ENCODE data around the gene QKI.

QKI gene

GRCh38 chr6:163513003-163513402, 98.5 kb downstream of the QKI start:
- H3K27ac ChIP-seq = no peak overlapping the region
- peaks cover 9% of the 10 kb centered on the region for H3K9me3 ChIP-seq
- H4K20me1 ChIP-seq = peaks cover 34% of the 10 kb centered on the region; the same call in 1 of the 2 replicates
- H3K36me3 ChIP-seq = peaks cover 13% of the 10 kb centered on the region; the same call in 1 of the 2 replicates
- H3K4me3 ChIP-seq = no peak overlapping the region
- H3K4me1 ChIP-seq = no peaks in the 10 kb centered on the region
- no peak for TF ChIP-seq Cebpa-rat (IDR thresholded peaks at IDR 0.05)
- H3K9ac ChIP-seq = no peak overlapping the region
- no peak overlapping the region for H3K4me2 ChIP-seq
- no peaks in the 10 kb centered on the region for H3K27me3 ChIP-seq

DNA sequence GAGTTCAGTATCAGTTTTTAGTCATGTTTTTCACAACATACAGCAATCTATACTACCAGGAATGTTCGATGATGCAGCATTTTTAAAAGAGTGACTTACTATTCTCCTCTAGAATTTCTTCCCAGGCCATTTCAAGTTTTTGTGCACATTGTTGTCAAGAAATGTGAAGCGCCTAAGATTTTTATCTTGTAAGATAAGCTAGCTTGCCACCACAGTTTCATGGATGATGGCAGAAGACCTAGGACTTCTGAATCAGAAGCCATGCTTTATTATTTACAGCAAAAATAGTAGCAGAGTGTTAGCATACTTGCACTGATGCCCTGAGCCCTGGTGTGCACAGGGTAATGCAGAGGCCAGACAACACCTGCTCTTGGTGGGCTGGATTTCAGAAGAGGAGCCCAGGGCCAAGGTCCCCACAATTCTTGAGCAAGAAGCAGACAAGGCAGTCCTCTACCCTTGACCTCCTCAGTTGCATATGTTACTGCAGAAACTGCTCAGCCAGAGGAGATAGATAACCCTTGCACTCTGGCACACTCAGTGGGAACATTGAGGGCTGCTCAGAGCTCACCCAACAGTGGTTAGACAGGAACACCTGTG, 99.2 kb downstream of the QKI start:
- no peak overlapping the region for H3K27ac ChIP-seq
- no peaks in the 10 kb centered on the region for H3K27me3 ChIP-seq
- peaks cover 2% of the 10 kb centered on the region for H3K9me3 ChIP-seq
- H3K4me1 ChIP-seq = no peaks in the 10 kb centered on the region
- TF ChIP-seq Cebpa-rat (IDR thresholded peaks at IDR 0.05) = no peak
- H4K20me1 ChIP-seq = peaks cover 40% of the 10 kb centered on the region; the same call in 1 of the 2 replicates
- 0 out of 2 replicates have a peak, but pooled peaks cover 6% of the 10 kb centered on the region for H3K36me3 ChIP-seq
- no peak overlapping the region for H3K4me2 ChIP-seq
- no peak overlapping the region for H3K9ac ChIP-seq
- no peak overlapping the region for H3K4me3 ChIP-seq

- Histone ChIP-seq H3K9me3 (no peaks in the 10 kb centered on the region), H3K4me3 (no peak overlapping the region), H3K27me3 (no peaks in the 10 kb centered on the region), H3K9ac (no peak overlapping the region), H4K20me1 (peaks cover 62% of the 10 kb centered on the region; the same call in 1 of the 2 replicates), H3K4me2 (no peak overlapping the region), H3K36me3 (0 out of 2 replicates have a peak, but pooled peaks cover 6% of the 10 kb centered on the region), H3K27ac (no peak overlapping the region), H3K4me1 (no peaks in the 10 kb centered on the region; the same call in 1 of the 2 replicates)
- TF ChIP-seq Cebpa-rat (IDR thresholded peaks at IDR 0.05) = no peak
These were observed 102.4 kb downstream of the QKI start for GRCh38 chr6:163516908-163517307.

DNA sequence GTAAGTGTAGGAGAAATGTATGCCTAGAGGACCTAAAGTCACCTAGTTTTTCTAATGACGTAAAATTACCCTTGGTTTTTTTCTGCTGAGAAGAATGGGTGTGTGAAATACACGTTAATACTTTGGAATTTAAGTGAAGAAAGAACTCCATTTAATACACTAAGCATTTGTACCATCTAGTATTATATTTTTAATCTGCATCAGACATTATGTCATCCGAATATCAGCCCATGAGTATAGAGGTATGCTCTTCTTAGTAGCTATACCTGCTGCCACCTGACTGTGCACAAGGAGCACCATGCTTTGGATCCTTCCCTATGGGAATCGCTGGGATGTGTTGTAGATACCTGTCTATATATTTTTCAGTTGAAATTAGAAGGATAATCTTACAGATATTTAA, 106.4 kb downstream of the QKI start:
- no peak for TF ChIP-seq Cebpa-rat (IDR thresholded peaks at IDR 0.05)

DNA sequence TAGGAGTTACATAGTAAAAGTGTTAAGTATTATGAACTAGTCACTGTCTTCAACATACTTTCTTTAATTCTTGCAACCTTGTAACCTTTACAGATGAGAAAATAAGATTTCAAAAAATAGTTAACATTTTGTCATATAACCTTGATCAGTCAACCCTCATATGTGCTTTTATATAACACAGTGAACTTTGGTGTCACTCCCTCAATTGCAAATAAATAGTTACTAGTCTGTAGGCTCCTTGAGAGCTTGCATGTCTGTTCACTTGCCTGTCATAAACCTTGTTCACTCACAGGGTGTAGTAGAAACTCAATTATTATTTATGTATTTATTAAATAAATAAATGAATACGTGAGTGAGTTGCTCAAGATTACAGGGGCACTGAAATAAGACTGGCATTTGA, 107.5 kb downstream of the QKI start:
- H3K36me3 ChIP-seq = peaks cover 4% of the 10 kb centered on the region; the same call in 1 of the 2 replicates
- H3K4me2 ChIP-seq = no peak overlapping the region
- no peak overlapping the region for H3K4me3 ChIP-seq
- no peak overlapping the region for H3K9ac ChIP-seq
- no peaks in the 10 kb centered on the region for H3K27me3 ChIP-seq
- H4K20me1 ChIP-seq = peaks cover 91% of the 10 kb centered on the region
- peaks cover 9% of the 10 kb centered on the region for H3K4me1 ChIP-seq
- TF ChIP-seq Cebpa-rat (IDR thresholded peaks at IDR 0.05) = no peak
- H3K27ac ChIP-seq = no peak overlapping the region
- no peaks in the 10 kb centered on the region for H3K9me3 ChIP-seq

More for the DNA sequence above, 106.4 kb downstream of the QKI start:
- Histone ChIP-seq H3K4me2 (no peak overlapping the region), H3K27ac (no peak overlapping the region), H3K9me3 (no peaks in the 10 kb centered on the region), H3K27me3 (no peaks in the 10 kb centered on the region), H4K20me1 (peaks cover 86% of the 10 kb centered on the region; the same call in 1 of the 2 replicates), H3K4me3 (no peak overlapping the region), H3K36me3 (peaks cover 4% of the 10 kb centered on the region; the same call in 1 of the 2 replicates), H3K4me1 (peaks cover 3% of the 10 kb centered on the region), H3K9ac (no peak overlapping the region)

GRCh38 chr6:163525926-163526325, 111.4 kb downstream of the QKI start:
- H3K27me3 ChIP-seq = no peaks in the 10 kb centered on the region
- H3K4me3 ChIP-seq = no peak overlapping the region
- H3K9me3 ChIP-seq = no peaks in the 10 kb centered on the region
- no peak overlapping the region for H3K4me2 ChIP-seq
- peaks cover 97% of the 10 kb centered on the region for H4K20me1 ChIP-seq
- no peak overlapping the region for H3K9ac ChIP-seq
- no peak for TF ChIP-seq Cebpa-rat (IDR thresholded peaks at IDR 0.05)
- peaks cover 9% of the 10 kb centered on the region; the same call in 1 of the 2 replicates for H3K4me1 ChIP-seq
- peaks cover 4% of the 10 kb centered on the region; the same call in 1 of the 2 replicates for H3K36me3 ChIP-seq
- no peak overlapping the region for H3K27ac ChIP-seq

DNA sequence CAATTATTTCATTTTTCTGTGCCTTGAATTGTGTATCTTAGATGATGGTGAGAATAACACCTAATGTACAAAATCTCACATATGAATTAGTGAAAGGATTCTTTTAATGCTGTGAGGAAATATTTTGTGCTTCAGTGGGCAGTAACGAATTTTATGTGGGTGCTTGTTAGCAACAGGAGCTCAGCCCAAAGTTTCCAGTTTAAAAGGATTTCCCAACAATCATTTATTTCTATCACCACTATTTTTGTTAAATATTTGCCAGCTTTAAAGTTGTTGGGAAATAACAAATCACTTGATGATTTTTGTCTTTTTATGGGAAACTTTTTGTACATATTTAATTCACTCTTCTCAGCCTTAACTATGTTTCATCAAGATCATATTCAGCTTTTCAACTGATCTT, 111.8 kb downstream of the QKI start:
- Histone ChIP-seq H3K9me3 (no peaks in the 10 kb centered on the region), H3K9ac (no peak overlapping the region), H3K4me3 (no peak overlapping the region), H3K36me3 (peaks cover 4% of the 10 kb centered on the region; the same call in 1 of the 2 replicates), H3K4me1 (peaks cover 9% of the 10 kb centered on the region; the same call in 1 of the 2 replicates), H4K20me1 (peaks cover 97% of the 10 kb centered on the region), H3K27ac (no peak overlapping the region), H3K27me3 (no peaks in the 10 kb centered on the region), H3K4me2 (no peak overlapping the region)
- TF ChIP-seq Cebpa-rat (IDR thresholded peaks at IDR 0.05) = no peak

- H3K4me1 ChIP-seq = peaks cover 9% of the 10 kb centered on the region; the same call in 1 of the 2 replicates
These were observed 112.8 kb downstream of the QKI start for GRCh38 chr6:163527291-163527690.

DNA sequence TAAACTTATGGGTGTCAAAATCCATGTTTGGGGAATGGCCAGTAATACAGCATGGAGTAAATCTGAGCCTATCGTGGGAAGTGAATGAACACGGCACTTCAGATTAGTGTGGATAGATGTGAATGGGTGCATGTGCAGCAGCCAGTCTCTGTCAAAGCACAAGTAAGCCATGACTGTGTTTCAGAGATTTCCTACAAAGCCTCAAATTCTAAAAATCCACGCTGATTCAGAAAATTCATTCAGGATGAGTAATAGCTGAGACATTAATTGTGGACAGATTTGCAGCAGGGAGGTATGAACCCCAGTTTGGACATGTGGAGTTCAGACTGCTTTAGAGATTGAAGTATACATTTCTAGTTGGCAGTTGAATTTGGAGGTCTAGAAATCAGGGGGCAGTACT, 115.1 kb downstream of the QKI start:
- peaks cover under 1% of the 10 kb centered on the region; the same call in 1 of the 2 replicates for H3K36me3 ChIP-seq
- H3K27me3 ChIP-seq = no peaks in the 10 kb centered on the region
- TF ChIP-seq Cebpa-rat (IDR thresholded peaks at IDR 0.05) = no peak
- H4K20me1 ChIP-seq = peaks cover 99% of the 10 kb centered on the region
- H3K27ac ChIP-seq = no peak overlapping the region
- H3K4me2 ChIP-seq = no peak overlapping the region
- no peak overlapping the region for H3K9ac ChIP-seq
- no peak overlapping the region for H3K4me3 ChIP-seq
- H3K4me1 ChIP-seq = peaks cover 17% of the 10 kb centered on the region; the same call in 1 of the 2 replicates
- no peaks in the 10 kb centered on the region for H3K9me3 ChIP-seq

More at GRCh38 chr6:163527291-163527690, 112.8 kb downstream of the QKI start:
- no peak overlapping the region for H3K4me2 ChIP-seq
- no peaks in the 10 kb centered on the region for H3K9me3 ChIP-seq
- no peak overlapping the region for H3K9ac ChIP-seq
- no peak overlapping the region for H3K27ac ChIP-seq
- no peak for TF ChIP-seq Cebpa-rat (IDR thresholded peaks at IDR 0.05)
- H3K27me3 ChIP-seq = no peaks in the 10 kb centered on the region
- H3K36me3 ChIP-seq = peaks cover 4% of the 10 kb centered on the region; the same call in 1 of the 2 replicates
- peaks cover 97% of the 10 kb centered on the region for H4K20me1 ChIP-seq
- H3K4me3 ChIP-seq = no peak overlapping the region

DNA sequence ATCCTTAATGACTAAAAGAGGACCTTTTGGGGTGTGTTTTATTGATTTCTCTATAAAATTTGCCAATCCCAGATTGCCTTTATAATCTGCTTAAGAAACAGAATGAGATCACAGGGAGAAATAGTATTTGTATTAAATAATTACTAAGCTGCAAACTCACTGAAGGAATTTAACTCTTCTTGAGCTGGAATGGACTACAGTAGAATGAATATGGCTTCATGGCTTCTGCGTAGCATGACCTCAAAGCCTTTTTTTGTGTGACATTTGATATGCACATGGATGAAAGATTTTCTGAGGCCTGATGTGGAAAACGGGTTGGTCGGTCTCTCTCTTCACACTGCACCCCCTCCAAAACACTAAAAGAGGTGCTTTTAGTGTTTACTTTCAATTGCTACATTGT, 115.9 kb downstream of the QKI start:
- H3K4me2 ChIP-seq = no peak overlapping the region
- no peak overlapping the region for H3K27ac ChIP-seq

More for the DNA sequence above, 115.9 kb downstream of the QKI start:
- H3K4me1 ChIP-seq = peaks cover 17% of the 10 kb centered on the region; the same call in 1 of the 2 replicates
- H4K20me1 ChIP-seq = peaks cover 99% of the 10 kb centered on the region
- peaks cover under 1% of the 10 kb centered on the region; the same call in 1 of the 2 replicates for H3K36me3 ChIP-seq
- TF ChIP-seq Cebpa-rat (IDR thresholded peaks at IDR 0.05) = no peak
- no peaks in the 10 kb centered on the region for H3K27me3 ChIP-seq
- no peak overlapping the region for H3K9ac ChIP-seq
- no peaks in the 10 kb centered on the region for H3K9me3 ChIP-seq
- H3K4me3 ChIP-seq = no peak overlapping the region

All from BLaER1 (cell line).